OCI-LY3 (cell line): ENCODE data around the gene MYT1.

Experiments used
- H2AFZ ChIP-seq: fragments of 200-600, 300-600 bp; shearing (Covaris generic); 2 replicates; pipeline ENCODE4 v1.6.0; 2014; ENCODE audit warnings: antibody characterized with exemption, low read depth, low read length
- H3K27ac ChIP-seq: fragments of 200-600, 300-600 bp; sonication (generic); 2 replicates; pipeline ENCODE4 v1.5.1; 2014; ENCODE audit warnings: mild to moderate bottlenecking, low read length, moderate library complexity, mixed read lengths
- H3K27me3 ChIP-seq: fragments of 200-600, 300-600 bp; sonication (generic); 2 replicates; pipeline ENCODE4 v1.6.1; 2014; ENCODE audit warnings: low read depth, low read length, mixed read lengths
- H3K36me3 ChIP-seq: fragments of 200-600, 300-600 bp; sonication (generic); replicated peaks from 2 replicates; pipeline ENCODE3; 2014; ENCODE audit warnings: low read depth, low read length, mixed read lengths
- H3K4me1 ChIP-seq: fragments of 300-600, 200-600 bp; sonication (generic); 2 replicates; pipeline ENCODE4 v1.6.1; 2014; ENCODE audit warnings: low read length, mixed read lengths
- H3K4me2 ChIP-seq: fragments of 200-600, 300-600 bp; sonication (generic); 2 replicates; pipeline ENCODE4 v1.6.1; 2014; ENCODE audit warnings: low read length, mixed read lengths
- H3K4me3 ChIP-seq: fragments of 300-600, 200-600 bp; sonication (generic); 2 replicates; pipeline ENCODE4 v1.5.1; 2014; ENCODE audit warnings: antibody characterized with exemption, mild to moderate bottlenecking, low read length, moderate library complexity
- H3K79me2 ChIP-seq: fragments of 300-600, 200-600 bp; shearing (Covaris generic); 2 replicates; pipeline ENCODE4 v1.6.1; 2014; ENCODE audit warnings: mild to moderate bottlenecking, low read length, mixed read lengths
- H3K9ac ChIP-seq: fragments of 300-600, 200-600 bp; shearing (Covaris generic); 2 replicates; pipeline ENCODE4 v1.6.0; 2014; ENCODE audit warnings: mild to moderate bottlenecking, low read length, moderate library complexity
- H3K9me3 ChIP-seq: fragments of 200-600, 300-600 bp; shearing (Covaris generic); 2 replicates; pipeline ENCODE4 v1.6.1; 2014; ENCODE audit warnings: low read length, mixed read lengths; ENCODE audit not compliant: insufficient read depth
- H4K20me1 ChIP-seq: fragments of 200-600, 300-600 bp; sonication (generic); 2 replicates; pipeline ENCODE4 v1.6.1; 2016; ENCODE audit warnings: low read length, mixed read lengths; ENCODE audit not compliant: insufficient read depth
- CTCF ChIP-seq: fragments of 200-600, 300-600 bp; sonication (generic); IDR thresholded peaks from 2 replicates; pipeline ENCODE4 v1.5.1; 2014; ENCODE audit warnings: antibody characterized with exemption, low read length, low read depth
- EZH2phosphoT487 ChIP-seq: fragments of 200-600 bp; shearing (Covaris generic); IDR thresholded peaks from 2 replicates; pipeline ENCODE4 v1.6.1; 2018; ENCODE audit warnings: antibody characterized with exemption, mixed run types, low read depth

The MYT1 gene

DNA sequence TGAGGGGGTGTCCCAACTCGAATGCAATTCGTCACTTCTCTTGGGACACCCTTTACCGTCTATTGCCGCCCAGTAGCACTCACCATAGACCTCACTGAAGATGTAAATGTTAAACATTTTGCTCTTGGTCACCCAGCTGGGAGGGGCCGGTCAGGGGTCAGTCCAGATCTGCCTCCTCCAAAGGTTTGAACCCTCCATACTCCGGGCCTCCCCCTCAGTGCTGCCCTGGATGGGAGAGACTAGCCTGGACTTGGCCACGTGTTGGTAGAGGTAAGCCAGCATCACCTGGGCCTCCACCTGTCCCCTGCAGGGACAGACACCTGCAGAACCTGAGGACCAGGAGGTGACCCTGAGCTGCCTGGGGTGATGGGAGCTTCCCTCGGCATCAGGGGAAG, 5.0 kb upstream of the MYT1 start:
- Histone ChIP-seq H3K27me3 (peaks cover 27% of the 10 kb centered on the region), H3K4me1 (no peaks in the 10 kb centered on the region), H3K9me3 (no peaks in the 10 kb centered on the region), H2AFZ (no peak overlapping the region), H4K20me1 (peaks cover 12% of the 10 kb centered on the region), H3K36me3 (no peaks in the 10 kb centered on the region), H3K4me2 (no peak overlapping the region), H3K79me2 (no peaks in the 10 kb centered on the region), H3K27ac (no peak overlapping the region), H3K9ac (no peak overlapping the region), H3K4me3 (no peak overlapping the region)
- TF ChIP-seq EZH2phosphoT487: no peak
- no peak for TF ChIP-seq CTCF

DNA sequence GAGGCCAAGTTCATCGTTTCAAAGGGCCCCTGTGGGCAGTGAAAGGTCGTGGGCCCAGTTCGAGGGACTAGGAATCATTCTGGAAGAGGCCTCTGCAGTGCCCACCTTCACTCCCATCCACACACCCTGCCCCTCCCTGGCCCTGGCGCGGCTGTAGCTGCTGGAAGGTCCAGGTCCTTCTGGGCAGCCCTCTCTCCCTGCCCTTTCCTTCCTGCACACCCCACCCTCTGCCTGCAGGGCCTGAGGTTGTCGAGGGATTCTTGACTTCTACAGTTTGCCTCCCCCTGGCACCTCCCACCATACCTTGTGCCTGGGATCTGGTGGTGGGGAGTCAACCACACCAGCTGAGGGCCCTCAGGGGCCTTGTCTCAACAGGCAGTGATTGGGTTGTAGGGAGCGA, 4.5 kb upstream of the MYT1 start:
- Histone ChIP-seq H3K4me1 (no peaks in the 10 kb centered on the region), H3K27me3 (peaks cover 27% of the 10 kb centered on the region), H3K4me3 (no peak overlapping the region), H4K20me1 (peaks cover 12% of the 10 kb centered on the region), H2AFZ (no peak overlapping the region), H3K9me3 (no peaks in the 10 kb centered on the region), H3K4me2 (no peak overlapping the region), H3K36me3 (no peaks in the 10 kb centered on the region), H3K27ac (no peak overlapping the region), H3K9ac (no peak overlapping the region), H3K79me2 (no peaks in the 10 kb centered on the region)
- no peak for TF ChIP-seq CTCF
- no peak for TF ChIP-seq EZH2phosphoT487

DNA sequence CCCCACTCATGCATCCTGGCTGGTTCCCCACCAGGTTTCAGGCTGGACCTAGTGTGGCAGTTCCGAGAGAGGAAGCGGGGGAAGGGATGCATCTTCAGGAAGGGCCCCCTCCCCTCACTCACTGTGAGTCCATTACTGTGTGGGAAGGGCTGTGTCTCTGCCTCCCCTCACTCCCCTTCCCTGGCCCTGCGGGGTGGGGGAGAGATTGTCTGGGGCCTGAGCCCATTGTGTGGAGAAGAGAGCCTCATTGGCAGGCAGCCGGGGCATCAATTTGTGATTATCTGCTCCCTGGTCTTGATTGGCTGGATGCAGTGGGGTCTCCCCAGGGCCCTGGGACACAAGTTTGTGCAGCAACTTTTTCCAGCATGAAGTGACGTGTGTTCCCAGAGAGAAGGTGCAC, 4.1 kb upstream of the MYT1 start:
- Histone ChIP-seq H3K79me2 (no peaks in the 10 kb centered on the region), H3K27ac (no peak overlapping the region), H3K4me3 (no peak overlapping the region), H3K9ac (no peak overlapping the region), H3K36me3 (no peaks in the 10 kb centered on the region), H3K27me3 (peaks cover 27% of the 10 kb centered on the region), H4K20me1 (peaks cover 12% of the 10 kb centered on the region), H3K4me1 (no peaks in the 10 kb centered on the region), H2AFZ (no peak overlapping the region), H3K4me2 (no peak overlapping the region), H3K9me3 (no peaks in the 10 kb centered on the region)
- TF ChIP-seq EZH2phosphoT487 (no peak), CTCF (no peak)

GRCh38 chr20:64160526-64161355, 3.5 kb upstream of the MYT1 start:
- TF ChIP-seq CTCF (no peak), EZH2phosphoT487 (no peak)
- Histone ChIP-seq H2AFZ (no peak overlapping the region), H4K20me1 (peaks cover 12% of the 10 kb centered on the region), H3K36me3 (no peaks in the 10 kb centered on the region), H3K27ac (no peak overlapping the region), H3K4me2 (no peak overlapping the region), H3K79me2 (no peaks in the 10 kb centered on the region), H3K27me3 (peaks cover 27% of the 10 kb centered on the region), H3K4me1 (no peaks in the 10 kb centered on the region), H3K9me3 (no peaks in the 10 kb centered on the region), H3K4me3 (no peak overlapping the region), H3K9ac (no peak overlapping the region)
